ENCODE measurements around the gene ACSL3.

Gene ACSL3

DNA sequence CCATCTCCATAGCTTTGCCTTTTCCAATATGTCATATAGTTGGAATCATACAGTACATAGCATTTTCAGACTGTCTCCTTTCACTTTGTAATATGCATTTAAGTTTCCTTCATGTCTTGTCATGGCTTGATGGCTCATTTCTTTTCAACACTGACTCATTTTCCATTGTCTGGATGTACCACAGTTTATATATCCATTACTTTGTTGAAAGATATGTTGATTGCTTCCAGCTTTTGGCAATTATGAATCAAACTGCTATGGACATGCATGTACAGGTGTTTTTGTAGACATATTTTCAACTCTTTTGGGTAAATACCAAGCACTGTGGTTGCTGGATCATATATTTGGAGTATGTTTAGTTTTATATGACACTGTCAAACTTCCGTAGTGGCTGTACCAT is 26.3 kb downstream of the ACSL3 start:
- Histone ChIP-seq H3K27me3 (ENCODE audit: insufficient read depth, low read length) (no peaks in the 10 kb centered on the region), H3K4me3 (ENCODE audit: low read depth, low read length, poor library complexity, severe bottlenecking) (no peak overlapping the region), H3F3A (ENCODE audit: insufficient read depth, low read length) (no peaks in the 10 kb centered on the region), H3K79me2 (ENCODE audit: insufficient read depth, low read length) (peaks cover 20% of the 10 kb centered on the region), H3K27ac (ENCODE audit: low read depth, low read length, poor library complexity, severe bottlenecking) (no peak overlapping the region), H4K20me1 (ENCODE audit: insufficient read depth, low read length) (no peaks in the 10 kb centered on the region), H3K9me3 (ENCODE audit: low read length) (no peaks in the 10 kb centered on the region), H3K4me2 (ENCODE audit: low read length) (no peak overlapping the region), H2AFZ (ENCODE audit: low read length) (no peak overlapping the region), H3K4me1 (ENCODE audit: insufficient read depth, low read length, severe bottlenecking) (no peaks in the 10 kb centered on the region), H3K36me3 (ENCODE audit: insufficient read depth, low read length) (no peaks in the 10 kb centered on the region; the same call in 1 of the 2 replicates), H3K9ac (ENCODE audit: low read length) (no peak overlapping the region), H3K9me2 (ENCODE audit: low read depth, low read length) (no peaks in the 10 kb centered on the region)
- TF ChIP-seq EZH2 (IDR thresholded peaks at IDR 0.05; ENCODE audit: borderline replicate concordance, low read length) = no peak
- TF ChIP-seq, protein P1, sequence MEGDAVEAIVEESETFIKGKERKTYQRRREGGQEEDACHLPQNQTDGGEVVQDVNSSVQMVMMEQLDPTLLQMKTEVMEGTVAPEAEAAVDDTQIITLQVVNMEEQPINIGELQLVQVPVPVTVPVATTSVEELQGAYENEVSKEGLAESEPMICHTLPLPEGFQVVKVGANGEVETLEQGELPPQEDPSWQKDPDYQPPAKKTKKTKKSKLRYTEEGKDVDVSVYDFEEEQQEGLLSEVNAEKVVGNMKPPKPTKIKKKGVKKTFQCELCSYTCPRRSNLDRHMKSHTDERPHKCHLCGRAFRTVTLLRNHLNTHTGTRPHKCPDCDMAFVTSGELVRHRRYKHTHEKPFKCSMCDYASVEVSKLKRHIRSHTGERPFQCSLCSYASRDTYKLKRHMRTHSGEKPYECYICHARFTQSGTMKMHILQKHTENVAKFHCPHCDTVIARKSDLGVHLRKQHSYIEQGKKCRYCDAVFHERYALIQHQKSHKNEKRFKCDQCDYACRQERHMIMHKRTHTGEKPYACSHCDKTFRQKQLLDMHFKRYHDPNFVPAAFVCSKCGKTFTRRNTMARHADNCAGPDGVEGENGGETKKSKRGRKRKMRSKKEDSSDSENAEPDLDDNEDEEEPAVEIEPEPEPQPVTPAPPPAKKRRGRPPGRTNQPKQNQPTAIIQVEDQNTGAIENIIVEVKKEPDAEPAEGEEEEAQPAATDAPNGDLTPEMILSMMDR (IDR thresholded peaks at IDR 0.05; ENCODE audit: low read length) = no peak

DNA sequence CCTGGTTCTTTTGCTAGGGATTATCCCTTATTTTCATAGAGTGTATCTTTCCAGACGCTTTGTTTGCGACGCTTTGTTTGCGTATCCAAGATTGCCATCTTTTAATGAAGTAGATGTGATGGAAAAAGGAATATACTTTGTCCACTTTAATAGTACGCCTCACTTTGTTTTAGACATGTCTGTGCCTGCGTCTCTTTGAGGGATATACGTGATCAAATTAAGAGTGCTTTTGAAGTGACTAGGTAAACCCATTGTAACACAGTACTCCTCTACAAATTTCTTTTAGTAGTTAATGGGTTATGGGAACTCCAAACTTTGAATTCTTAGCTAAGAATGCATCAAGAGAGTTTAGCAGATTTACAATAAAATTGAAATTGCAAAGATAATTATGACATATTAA is 27.9 kb downstream of the ACSL3 start:
- Histone ChIP-seq H3K4me2 (ENCODE audit: low read length) (no peak overlapping the region), H2AFZ (ENCODE audit: low read length) (no peak overlapping the region), H3K36me3 (ENCODE audit: insufficient read depth, low read length) (no peaks in the 10 kb centered on the region; the same call in 1 of the 2 replicates), H3K9ac (ENCODE audit: low read length) (no peak overlapping the region), H4K20me1 (ENCODE audit: insufficient read depth, low read length) (no peaks in the 10 kb centered on the region), H3K27me3 (ENCODE audit: insufficient read depth, low read length) (no peaks in the 10 kb centered on the region), H3K4me1 (ENCODE audit: insufficient read depth, low read length, severe bottlenecking) (no peaks in the 10 kb centered on the region), H3K9me2 (ENCODE audit: low read depth, low read length) (no peaks in the 10 kb centered on the region), H3K27ac (ENCODE audit: low read depth, low read length, poor library complexity, severe bottlenecking) (no peak overlapping the region), H3K9me3 (ENCODE audit: low read length) (no peaks in the 10 kb centered on the region), H3F3A (ENCODE audit: insufficient read depth, low read length) (no peaks in the 10 kb centered on the region), H3K79me2 (ENCODE audit: insufficient read depth, low read length) (peaks cover 21% of the 10 kb centered on the region), H3K4me3 (ENCODE audit: low read depth, low read length, poor library complexity, severe bottlenecking) (no peak overlapping the region)
- no peak for TF ChIP-seq EZH2 (IDR thresholded peaks at IDR 0.05; ENCODE audit: borderline replicate concordance, low read length)
- TF ChIP-seq, protein P1 (IDR thresholded peaks at IDR 0.05; ENCODE audit: low read length) = no peak

DNA sequence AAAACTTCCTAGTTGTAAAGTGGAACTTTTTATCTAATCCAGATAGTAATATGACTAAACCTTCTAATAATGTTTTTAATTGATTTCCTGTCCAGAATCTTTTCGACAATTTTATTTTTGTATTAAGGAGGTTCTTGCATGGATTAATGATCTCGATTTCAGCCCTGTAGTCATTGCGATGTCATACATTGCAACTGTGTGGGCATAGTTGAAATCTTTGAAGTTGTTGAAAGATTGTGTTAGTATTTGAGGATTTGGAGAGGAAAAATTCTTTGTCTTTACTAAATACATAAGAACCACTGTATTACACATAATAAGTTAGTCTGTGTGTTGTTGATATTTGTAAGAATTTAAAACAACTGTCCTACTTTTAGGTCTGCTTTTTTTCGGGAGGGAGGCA is 31.1 kb downstream of the ACSL3 start:
- Histone ChIP-seq H3K27ac (ENCODE audit: low read depth, low read length, poor library complexity, severe bottlenecking) (no peak overlapping the region), H3K79me2 (ENCODE audit: insufficient read depth, low read length) (peaks cover 22% of the 10 kb centered on the region), H3K4me2 (ENCODE audit: low read length) (no peak overlapping the region), H3F3A (ENCODE audit: insufficient read depth, low read length) (no peaks in the 10 kb centered on the region), H3K9ac (ENCODE audit: low read length) (no peak overlapping the region), H3K9me2 (ENCODE audit: low read depth, low read length) (no peaks in the 10 kb centered on the region), H3K36me3 (ENCODE audit: insufficient read depth, low read length) (no peaks in the 10 kb centered on the region; the same call in 1 of the 2 replicates), H2AFZ (ENCODE audit: low read length) (no peak overlapping the region), H3K4me1 (ENCODE audit: insufficient read depth, low read length, severe bottlenecking) (peaks cover 7% of the 10 kb centered on the region), H3K27me3 (ENCODE audit: insufficient read depth, low read length) (no peaks in the 10 kb centered on the region), H3K9me3 (ENCODE audit: low read length) (no peaks in the 10 kb centered on the region), H4K20me1 (ENCODE audit: insufficient read depth, low read length) (no peaks in the 10 kb centered on the region), H3K4me3 (ENCODE audit: low read depth, low read length, poor library complexity, severe bottlenecking) (no peak overlapping the region)
- TF ChIP-seq, protein P1 (IDR thresholded peaks at IDR 0.05; ENCODE audit: low read length) = no peak
